ENCODE measurements around the gene TLE3. TPM values are rescaled to one million over a fixed set of nuclear protein-coding genes. Genes with fewer than 3 reads are reported as not detected.

Gene TLE3
- polyA plus RNA-seq, 1 of the 3 experiments (the other 2 are of a cell fraction): 14.7 TPM

GRCh38 chr15:70048198-70048565, 49.5 kb downstream of the TLE3 start:
- POLR2A ChIA-PET: no interaction called here
- TF ChIP-seq NRF1 (IDR thresholded peaks at IDR 0.05; ENCODE audit: low read depth, low read length) (no peak), NFIC (IDR thresholded peaks at IDR 0.05; ENCODE audit: borderline replicate concordance) (no peak), CHD2 (IDR thresholded peaks at IDR 0.05; ENCODE audit: low read length, partially characterized antibody) (no peak), ZBTB33 (IDR thresholded peaks at IDR 0.05; ENCODE audit: borderline replicate concordance, low read depth) (no peak), YY1 (IDR thresholded peaks at IDR 0.05; ENCODE audit: low read depth) (no peak), ELF1 (IDR thresholded peaks at IDR 0.05) (no peak), MXI1 (IDR thresholded peaks at IDR 0.05; ENCODE audit: low read depth, low read length) (no peak), TAF1 (IDR thresholded peaks at IDR 0.05; ENCODE audit: borderline replicate concordance, low read depth, low read length) (no peak), RXRA (IDR thresholded peaks at IDR 0.05; ENCODE audit: borderline replicate concordance, low read depth) (no peak), USF1 (IDR thresholded peaks at IDR 0.05; ENCODE audit: borderline replicate concordance, low read depth) (no peak), PBX3 (IDR thresholded peaks at IDR 0.05) (no peak), POLR2AphosphoS5 (IDR thresholded peaks at IDR 0.05; ENCODE audit: low read depth, low read length) (no peak), TCF12 (IDR thresholded peaks at IDR 0.05) (no peak), RAD21 (IDR thresholded peaks at IDR 0.05; ENCODE audit: low read length) (no peak), SIN3A (IDR thresholded peaks at IDR 0.05; ENCODE audit: borderline replicate concordance, low read depth, low read length) (no peak), TEAD4 (IDR thresholded peaks at IDR 0.05; ENCODE audit: borderline replicate concordance, insufficient read depth) (no peak)
- H3K9ac ChIP-seq: no peak overlapping the region
- no peaks in the 10 kb centered on the region for H3K9me3 ChIP-seq
- H2AFZ ChIP-seq (ENCODE audit: low read depth): no peak overlapping the region
- 95% methylated on average over 9 of the region's 9 CpGs for WGBS (ENCODE audit: low lambda C conversion rate)
- H3K27ac ChIP-seq (ENCODE audit: low read depth in 2 of 2, low read length in 1 of 2): no peak overlapping the region
- H3K4me3 ChIP-seq (ENCODE audit: low read depth in 2 of 2, low read length in 1 of 2): no peak overlapping the region
- H4K20me1 ChIP-seq (ENCODE audit: insufficient read depth): no peaks in the 10 kb centered on the region
- peaks cover 6% of the 10 kb centered on the region for H3F3A ChIP-seq (replicated peaks; ENCODE audit: insufficient read depth)
- H3K79me2 ChIP-seq (ENCODE audit: insufficient read depth): no peaks in the 10 kb centered on the region
- H3K4me2 ChIP-seq: no peak overlapping the region
- no peak for DNase-seq
- peaks cover 0 to 17% of the 10 kb centered on the region in 2 experiments; a peak in 1 of 4 replicates for H3K4me1 ChIP-seq (ENCODE audit: control insufficient read depth in 1 of 2, insufficient read depth in 2 of 2, low read depth in 1 of 2, low read length in 1 of 2)
- H3K27me3 ChIP-seq (ENCODE audit: insufficient read depth): no peaks in the 10 kb centered on the region
- H3K36me3 ChIP-seq (replicated peaks in 1 of 2; ENCODE audit: control insufficient read depth in 1 of 2, insufficient read depth in 2 of 2, low read length in 1 of 2): peaks cover 5 to 44% of the 10 kb centered on the region in 2 experiments
- CTCF ChIA-PET: no interaction called here
- H3K9me2 ChIP-seq: no peaks in the 10 kb centered on the region
